Activated CD8-positive, alpha-beta memory T cell treated with anti-CD3 and anti-CD28 coated beads, Interleukin-2, amount 50 U/mL, for 4 hours (primary cell): Measurements from ENCODE around the gene NXPH1.

Experiments used
- DNase-seq: peaks from one replicate; pipeline ENCODE4 v3.0.0-alpha.2; 2020

Gene NXPH1

GRCh38 chr7:8433477-8434289 is at the start of gene NXPH1:
Gene NXPH1, plus strand, starts transcription at chr7:8433609.
- no peak for DNase-seq

- no peak for DNase-seq
Measured at GRCh38 chr7:8384901-8385300, 48.5 kb upstream of the NXPH1 start.

GRCh38 chr7:8386926-8387550 is 46.4 kb upstream of the NXPH1 start:
- no peak for DNase-seq

- DNase-seq, result no peak
Measured at GRCh38 chr7:8387551-8388256, 45.7 kb upstream of the NXPH1 start.

GRCh38 chr7:8388257-8388625 is 45.2 kb upstream of the NXPH1 start:
- DNase-seq, result no peak

- DNase-seq, result no peak
Measured at GRCh38 chr7:8389593-8390261, 43.7 kb upstream of the NXPH1 start.

- no peak for DNase-seq
Measured at GRCh38 chr7:8390262-8390626, 43.2 kb upstream of the NXPH1 start.

GRCh38 chr7:8391353-8392062 is 41.9 kb upstream of the NXPH1 start:
- DNase-seq, result no peak

GRCh38 chr7:8396294-8396693 is 37.1 kb upstream of the NXPH1 start:
- no peak for DNase-seq

GRCh38 chr7:8408871-8409270 is 24.5 kb upstream of the NXPH1 start:
- no peak for DNase-seq

GRCh38 chr7:8411103-8411502 is 22.3 kb upstream of the NXPH1 start:
- no peak for DNase-seq

GRCh38 chr7:8413600-8413999 is 19.8 kb upstream of the NXPH1 start:
- DNase-seq, result no peak

- peak; percentile 35 for DNase-seq
Measured at GRCh38 chr7:8418629-8419245, 14.7 kb upstream of the NXPH1 start.

- no peak for DNase-seq
Measured at GRCh38 chr7:8422177-8422576, 11.2 kb upstream of the NXPH1 start.

GRCh38 chr7:8423057-8423456 is 10.4 kb upstream of the NXPH1 start:
- DNase-seq, result no peak

- DNase-seq, result no peak
Measured at GRCh38 chr7:8425223-8425622, 8.2 kb upstream of the NXPH1 start.

- no peak for DNase-seq
Measured at GRCh38 chr7:8430643-8431042, 2.8 kb upstream of the NXPH1 start.

- DNase-seq, result no peak
Measured at GRCh38 chr7:8434290-8435002, 1.0 kb downstream of the NXPH1 start.

- no peak for DNase-seq
Measured at GRCh38 chr7:8435095-8435494, 1.7 kb downstream of the NXPH1 start.

- no peak for DNase-seq
Measured at GRCh38 chr7:8435590-8436545, 2.5 kb downstream of the NXPH1 start.
